ENCODE data around the gene EXOC8.

- TF ChIP-seq, protein P1, sequence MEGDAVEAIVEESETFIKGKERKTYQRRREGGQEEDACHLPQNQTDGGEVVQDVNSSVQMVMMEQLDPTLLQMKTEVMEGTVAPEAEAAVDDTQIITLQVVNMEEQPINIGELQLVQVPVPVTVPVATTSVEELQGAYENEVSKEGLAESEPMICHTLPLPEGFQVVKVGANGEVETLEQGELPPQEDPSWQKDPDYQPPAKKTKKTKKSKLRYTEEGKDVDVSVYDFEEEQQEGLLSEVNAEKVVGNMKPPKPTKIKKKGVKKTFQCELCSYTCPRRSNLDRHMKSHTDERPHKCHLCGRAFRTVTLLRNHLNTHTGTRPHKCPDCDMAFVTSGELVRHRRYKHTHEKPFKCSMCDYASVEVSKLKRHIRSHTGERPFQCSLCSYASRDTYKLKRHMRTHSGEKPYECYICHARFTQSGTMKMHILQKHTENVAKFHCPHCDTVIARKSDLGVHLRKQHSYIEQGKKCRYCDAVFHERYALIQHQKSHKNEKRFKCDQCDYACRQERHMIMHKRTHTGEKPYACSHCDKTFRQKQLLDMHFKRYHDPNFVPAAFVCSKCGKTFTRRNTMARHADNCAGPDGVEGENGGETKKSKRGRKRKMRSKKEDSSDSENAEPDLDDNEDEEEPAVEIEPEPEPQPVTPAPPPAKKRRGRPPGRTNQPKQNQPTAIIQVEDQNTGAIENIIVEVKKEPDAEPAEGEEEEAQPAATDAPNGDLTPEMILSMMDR (IDR thresholded peaks at IDR 0.05; ENCODE audit: low read depth, low read length): no peak
- no peak for TF ChIP-seq EZH2phosphoT487 (IDR thresholded peaks at IDR 0.05; ENCODE audit: low read depth)
Observed at GRCh38 chr1:231326248-231326647, 11.4 kb downstream of the EXOC8 start.

All from OCI-LY3 (cell line).